Smooth muscle cell (in vitro differentiated cells): ENCODE results near the gene STIM2. TPM values are rescaled to one million over a fixed set of nuclear protein-coding genes. Genes with fewer than 3 reads are reported as not detected.

ENCODE experiments used
- DNase-seq: peaks from one replicate; lab custom pipeline; 2025; ENCODE audit not compliant: unreplicated experiment; lab: John Stamatoyannopoulos, UW
- H2AFZ ChIP-seq: fragments of 200-600 bp; sonication (generic); 2 replicates; pipeline ENCODE4 v1.6.0; 2016; ENCODE audit warnings: antibody characterized with exemption, low read depth, mild to moderate bottlenecking
- H3F3A ChIP-seq: fragments of 200-600 bp; sonication (generic); 2 replicates; pipeline ENCODE4 v1.6.0; 2017; ENCODE audit warnings: antibody characterized with exemption, low read depth
- H3K27ac ChIP-seq: fragments of 200-600 bp; sonication (generic); 2 replicates; pipeline ENCODE4 v1.5.1; 2016; ENCODE audit warnings: low read depth, mild to moderate bottlenecking
- H3K27me3 ChIP-seq: fragments of 200-600 bp; sonication (generic); 2 replicates; pipeline ENCODE4 v1.6.1; 2016; ENCODE audit warnings: low read depth, mild to moderate bottlenecking
- H3K36me3 ChIP-seq: fragments of 200-600 bp; sonication (generic); 2 replicates; pipeline ENCODE4 v1.5.1; 2016; ENCODE audit warnings: low read depth
- H3K4me1 ChIP-seq: fragments of 200-600 bp; sonication (generic); 2 replicates; pipeline ENCODE4 v1.5.1; 2016; ENCODE audit warnings: low read depth
- H3K4me2 ChIP-seq: fragments of 200-600 bp; sonication (generic); 2 replicates; pipeline ENCODE4 v1.6.0; 2016; ENCODE audit warnings: mild to moderate bottlenecking
- H3K4me3 ChIP-seq: fragments of 200-600 bp; sonication (generic); 2 replicates; pipeline ENCODE4 v1.5.1; 2016; ENCODE audit warnings: mild to moderate bottlenecking
- H3K79me2 ChIP-seq: fragments of 200-600 bp; sonication (generic); 2 replicates; pipeline ENCODE4 v1.6.0; 2016; ENCODE audit warnings: low read depth, mild to moderate bottlenecking
- H3K9ac ChIP-seq: fragments of 200-600 bp; sonication (generic); 2 replicates; pipeline ENCODE4 v1.6.0; 2016; ENCODE audit warnings: low read depth
- H3K9me3 ChIP-seq: fragments of 200-600 bp; sonication (generic); replicated peaks from 2 replicates; pipeline ENCODE4 v1.5.1; 2016; ENCODE audit warnings: low read depth
- H4K20me1 ChIP-seq: fragments of 200-600 bp; sonication (generic); 2 replicates; pipeline ENCODE4 v1.6.0; 2016; ENCODE audit warnings: low read depth
- CTCF ChIP-seq: fragments of 200-600 bp; sonication (generic); IDR thresholded peaks from 2 replicates; pipeline ENCODE4 v1.5.1; 2017; ENCODE audit warnings: borderline replicate concordance, mild to moderate bottlenecking, antibody characterized with exemption; ENCODE audit not compliant: insufficient read depth, poor library complexity, severe bottlenecking
- WGBS: methylation state at CpG from one replicate; pipeline ENCODE4 v1.1.7; 2016; ENCODE audit warnings: low lambda C conversion rate; 5-methylcytosine and 5-hydroxymethylcytosine counted together
- polyA plus RNA-seq: library from polyadenylated mRNA; unstranded; fragments of >200 nt; fragmentation: Nextera tagmentation; extraction: Ambion mirVana; gene quantifications from 2 replicates; pipeline ENCODE4 v1.2.1, GENCODE V29; 2016
- total RNA-seq: library from RNA; depleted of rRNA; stranded (reverse); fragments of >200 nt; gene quantifications from 2 replicates; pipeline ENCODE4 v1.2.3, GENCODE V29; 2014

STIM2 gene
- total and polyA plus RNA-seq, 2 experiments from 2014 or later: 31.0 to 69.0 TPM

GRCh38 chr4:27003642-27004113, 143.0 kb downstream of the STIM2 start:
- no peak for TF ChIP-seq CTCF
- Histone ChIP-seq H3K9me3 (no peaks in the 10 kb centered on the region), H3K27ac (peak overlapping the region; percentile 7), H3K4me2 (peak overlapping the region; percentile 55), H4K20me1 (no peaks in the 10 kb centered on the region), H3K4me1 (no peaks in the 10 kb centered on the region), H3F3A (peaks cover 4% of the 10 kb centered on the region), H3K4me3 (no peak overlapping the region), H3K79me2 (peaks cover 18% of the 10 kb centered on the region), H3K9ac (no peak overlapping the region), H3K27me3 (no peaks in the 10 kb centered on the region), H3K36me3 (peaks cover 2% of the 10 kb centered on the region), H2AFZ (no peak overlapping the region)
- no peak for DNase-seq
- WGBS: 37% methylated on average over 5 of the region's 5 CpGs

GRCh38 chr4:27005501-27005900, 144.9 kb downstream of the STIM2 start:
- Histone ChIP-seq H3K9ac (no peak overlapping the region), H3K4me1 (no peaks in the 10 kb centered on the region), H3K36me3 (peaks cover 2% of the 10 kb centered on the region), H4K20me1 (no peaks in the 10 kb centered on the region), H3K79me2 (peaks cover 7% of the 10 kb centered on the region), H3K4me3 (no peak overlapping the region), H2AFZ (no peak overlapping the region), H3F3A (peaks cover 4% of the 10 kb centered on the region), H3K4me2 (peak overlapping the region; percentile 55), H3K27ac (peak overlapping the region; percentile 76), H3K9me3 (no peaks in the 10 kb centered on the region), H3K27me3 (no peaks in the 10 kb centered on the region)
- no peak for TF ChIP-seq CTCF
- DNase-seq: no peak

GRCh38 chr4:27005905-27006590, 145.4 kb downstream of the STIM2 start:
- TF ChIP-seq CTCF: no peak
- H3K79me2 ChIP-seq: peaks cover 7% of the 10 kb centered on the region
- no peak overlapping the region for H3K4me3 ChIP-seq
- H4K20me1 ChIP-seq: no peaks in the 10 kb centered on the region
- WGBS: 70% methylated on average over 10 of the region's 10 CpGs
- peaks cover 2% of the 10 kb centered on the region for H3K36me3 ChIP-seq
- H3K4me1 ChIP-seq: no peaks in the 10 kb centered on the region
- H3K9me3 ChIP-seq: no peaks in the 10 kb centered on the region
- no peak overlapping the region for H2AFZ ChIP-seq
- DNase-seq: no peak
- no peaks in the 10 kb centered on the region for H3K27me3 ChIP-seq
- peak overlapping the region; percentile 55 for H3K4me2 ChIP-seq
- no peak overlapping the region for H3K9ac ChIP-seq
- H3K27ac ChIP-seq: peak overlapping the region; percentile 76
- H3F3A ChIP-seq: peaks cover 4% of the 10 kb centered on the region

GRCh38 chr4:27006646-27007045, 146.0 kb downstream of the STIM2 start:
- no peaks in the 10 kb centered on the region for H4K20me1 ChIP-seq
- peak overlapping the region; percentile 76 for H3K27ac ChIP-seq
- WGBS: 48% methylated on average over 2 of the region's 2 CpGs
- H3K27me3 ChIP-seq: no peaks in the 10 kb centered on the region
- H3K4me1 ChIP-seq: no peaks in the 10 kb centered on the region
- no peak for DNase-seq
- peak overlapping the region; percentile 55 for H3K4me2 ChIP-seq
- H3F3A ChIP-seq: peaks cover 4% of the 10 kb centered on the region
- H3K9ac ChIP-seq: no peak overlapping the region
- no peak for TF ChIP-seq CTCF
- no peaks in the 10 kb centered on the region for H3K9me3 ChIP-seq
- H3K79me2 ChIP-seq: peaks cover 9% of the 10 kb centered on the region
- H3K36me3 ChIP-seq: peaks cover 2% of the 10 kb centered on the region
- H3K4me3 ChIP-seq: no peak overlapping the region
- H2AFZ ChIP-seq: no peak overlapping the region
